Measurements from ENCODE around the gene NECTIN1.

DNA sequence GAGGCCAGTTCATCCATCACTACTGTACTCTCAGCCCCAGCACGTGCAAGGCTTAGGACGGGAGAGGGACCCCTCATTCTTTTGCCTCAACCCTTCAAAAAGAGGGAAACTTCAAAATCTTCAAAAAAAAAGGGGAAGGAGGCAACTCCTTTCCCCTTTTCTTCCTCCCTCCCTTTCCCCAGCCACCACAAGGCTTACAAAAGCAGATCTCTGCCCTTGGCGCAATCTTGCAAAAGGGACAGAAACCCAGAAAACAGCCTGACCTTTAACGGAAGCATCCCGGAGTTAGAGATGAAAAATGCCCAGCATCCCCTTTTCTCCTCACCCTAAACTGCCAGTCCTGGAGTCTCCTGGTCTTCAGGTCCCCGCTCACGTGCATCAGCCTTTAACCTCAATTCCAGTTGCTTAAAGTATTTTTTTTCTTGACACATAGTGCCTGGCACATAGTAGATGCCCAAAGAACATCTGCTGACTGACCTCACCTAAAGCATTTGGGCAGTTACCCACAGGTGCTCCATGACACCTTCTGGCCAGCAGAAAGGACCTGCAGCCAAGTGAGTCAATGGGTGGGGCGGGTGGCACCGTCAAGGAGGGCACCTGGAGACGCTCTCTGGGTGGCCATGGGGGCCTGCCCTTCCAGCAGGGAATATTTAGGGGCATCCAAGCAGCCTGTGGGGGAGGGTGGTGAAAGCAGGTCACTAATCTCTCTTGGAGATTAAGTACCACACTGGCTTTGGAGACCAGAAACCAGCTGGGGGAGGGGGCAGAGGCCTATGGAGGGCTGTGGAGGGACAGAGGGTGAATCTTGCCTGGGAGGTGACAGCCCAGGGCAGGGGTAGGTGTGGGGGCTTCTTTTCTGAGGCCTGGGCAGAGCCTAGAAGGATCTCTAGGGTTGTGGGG, 16.3 kb downstream of the NECTIN1 start:
- no peak for TF ChIP-seq EZH2phosphoT487 (IDR thresholded peaks at IDR 0.05; ENCODE audit: insufficient read depth, low read depth)
- no peak for TF ChIP-seq EZH2 (IDR thresholded peaks at IDR 0.05; ENCODE audit: insufficient read depth, poor library complexity, severe bottlenecking)
